ENCODE measurements around the gene LRRC8A. TPM values are rescaled to one million over a fixed set of nuclear protein-coding genes. Genes with fewer than 3 reads are reported as not detected.

Gene LRRC8A
- total and polyA plus RNA-seq, 2 experiments from 2014 or later = 37.3 to 80.5 TPM

DNA sequence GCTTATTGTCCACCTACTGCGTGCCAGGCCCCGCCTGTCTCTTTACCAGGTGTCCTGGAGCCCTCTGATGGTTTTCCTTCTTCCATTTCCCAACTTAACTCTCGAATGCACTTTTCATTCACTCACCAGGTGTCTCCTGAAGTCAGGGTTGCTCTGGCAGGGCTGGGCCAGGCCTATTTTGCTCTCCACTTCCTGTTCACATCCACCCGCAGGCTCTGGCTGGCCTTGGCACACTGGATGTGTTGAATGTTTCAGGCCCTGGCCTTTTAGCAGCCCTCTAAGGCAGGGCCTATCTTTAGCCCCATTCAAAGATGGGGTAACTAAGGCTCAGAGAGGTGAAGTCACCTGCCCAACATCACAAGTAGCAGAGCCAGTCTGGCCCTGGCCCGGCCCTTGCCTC lies 16.4 kb downstream of the LRRC8A start:
- Histone ChIP-seq H3K9me2 (ENCODE audit: insufficient read depth) (no peaks in the 10 kb centered on the region), H2AFZ (no peak overlapping the region), H3K79me2 (replicated peaks; ENCODE audit: insufficient read depth) (peaks cover 49% of the 10 kb centered on the region), H4K20me1 (replicated peaks; ENCODE audit: insufficient read depth) (peaks cover 33% of the 10 kb centered on the region), H3K27me3 (ENCODE audit: insufficient read depth) (no peaks in the 10 kb centered on the region), H3K4me3 (no peak overlapping the region), H3K4me1 (ENCODE audit: insufficient read depth) (peaks cover 11% of the 10 kb centered on the region; the same call in 1 of the 2 replicates), H3K27ac (ENCODE audit: low read depth) (no peak overlapping the region), H3F3A (replicated peaks; ENCODE audit: low read depth) (0 out of 2 replicates have a peak, but pooled peaks cover 3% of the 10 kb centered on the region), H3K4me2 (no peak overlapping the region), H3K36me3 (ENCODE audit: insufficient read depth) (peaks cover 11% of the 10 kb centered on the region)
- Mint-ChIP-seq H3K9me3 (no peaks in the 10 kb centered on the region), H3K36me3 (ENCODE audit: low read depth) (peaks cover 42% of the 10 kb centered on the region), H3K27me3 (ENCODE audit: insufficient read depth, low read depth, poor library complexity) (peaks cover 5% of the 10 kb centered on the region), H3K27ac (peak overlapping the region; percentile 91), H3K4me3 (no peak overlapping the region), H3K4me1 (peaks cover 32% of the 10 kb centered on the region)
- DNase-seq (ENCODE audit: low spot score) = no peak
- no peak for ATAC-seq
- TF ChIP-seq, protein P1, sequence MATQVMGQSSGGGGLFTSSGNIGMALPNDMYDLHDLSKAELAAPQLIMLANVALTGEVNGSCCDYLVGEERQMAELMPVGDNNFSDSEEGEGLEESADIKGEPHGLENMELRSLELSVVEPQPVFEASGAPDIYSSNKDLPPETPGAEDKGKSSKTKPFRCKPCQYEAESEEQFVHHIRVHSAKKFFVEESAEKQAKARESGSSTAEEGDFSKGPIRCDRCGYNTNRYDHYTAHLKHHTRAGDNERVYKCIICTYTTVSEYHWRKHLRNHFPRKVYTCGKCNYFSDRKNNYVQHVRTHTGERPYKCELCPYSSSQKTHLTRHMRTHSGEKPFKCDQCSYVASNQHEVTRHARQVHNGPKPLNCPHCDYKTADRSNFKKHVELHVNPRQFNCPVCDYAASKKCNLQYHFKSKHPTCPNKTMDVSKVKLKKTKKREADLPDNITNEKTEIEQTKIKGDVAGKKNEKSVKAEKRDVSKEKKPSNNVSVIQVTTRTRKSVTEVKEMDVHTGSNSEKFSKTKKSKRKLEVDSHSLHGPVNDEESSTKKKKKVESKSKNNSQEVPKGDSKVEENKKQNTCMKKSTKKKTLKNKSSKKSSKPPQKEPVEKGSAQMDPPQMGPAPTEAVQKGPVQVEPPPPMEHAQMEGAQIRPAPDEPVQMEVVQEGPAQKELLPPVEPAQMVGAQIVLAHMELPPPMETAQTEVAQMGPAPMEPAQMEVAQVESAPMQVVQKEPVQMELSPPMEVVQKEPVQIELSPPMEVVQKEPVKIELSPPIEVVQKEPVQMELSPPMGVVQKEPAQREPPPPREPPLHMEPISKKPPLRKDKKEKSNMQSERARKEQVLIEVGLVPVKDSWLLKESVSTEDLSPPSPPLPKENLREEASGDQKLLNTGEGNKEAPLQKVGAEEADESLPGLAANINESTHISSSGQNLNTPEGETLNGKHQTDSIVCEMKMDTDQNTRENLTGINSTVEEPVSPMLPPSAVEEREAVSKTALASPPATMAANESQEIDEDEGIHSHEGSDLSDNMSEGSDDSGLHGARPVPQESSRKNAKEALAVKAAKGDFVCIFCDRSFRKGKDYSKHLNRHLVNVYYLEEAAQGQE (IDR thresholded peaks at IDR 0.05; ENCODE audit: unreplicated experiment) = no peak
- TF ChIP-seq EZH2phosphoT487 (IDR thresholded peaks at IDR 0.05; ENCODE audit: unreplicated experiment) (no peak), ZNF331 (CRISPR knock-in tag; IDR thresholded peaks at IDR 0.05; ENCODE audit: low read depth) (no peak), ZNF114 (CRISPR knock-in tag; IDR thresholded peaks at IDR 0.05) (no peak), CREB1 (CRISPR knock-in tag; IDR thresholded peaks at IDR 0.05; ENCODE audit: low read depth) (no peak), POLR2AphosphoS5 (IDR thresholded peaks at IDR 0.05; ENCODE audit: low read depth) (no peak), JUNB (IDR thresholded peaks at IDR 0.05; ENCODE audit: unreplicated experiment) (no peak), NANOG (IDR thresholded peaks at IDR 0.05; ENCODE audit: borderline replicate concordance) (no peak), STAT1 (IDR thresholded peaks at IDR 0.05; ENCODE audit: unreplicated experiment) (no peak), EZH2 (IDR thresholded peaks at IDR 0.05; ENCODE audit: low read depth, unreplicated experiment) (no peak)
- TF ChIP-seq, protein P2, sequence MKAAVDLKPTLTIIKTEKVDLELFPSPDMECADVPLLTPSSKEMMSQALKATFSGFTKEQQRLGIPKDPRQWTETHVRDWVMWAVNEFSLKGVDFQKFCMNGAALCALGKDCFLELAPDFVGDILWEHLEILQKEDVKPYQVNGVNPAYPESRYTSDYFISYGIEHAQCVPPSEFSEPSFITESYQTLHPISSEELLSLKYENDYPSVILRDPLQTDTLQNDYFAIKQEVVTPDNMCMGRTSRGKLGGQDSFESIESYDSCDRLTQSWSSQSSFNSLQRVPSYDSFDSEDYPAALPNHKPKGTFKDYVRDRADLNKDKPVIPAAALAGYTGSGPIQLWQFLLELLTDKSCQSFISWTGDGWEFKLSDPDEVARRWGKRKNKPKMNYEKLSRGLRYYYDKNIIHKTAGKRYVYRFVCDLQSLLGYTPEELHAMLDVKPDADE (IDR thresholded peaks at IDR 0.05) = no peak
- TF ChIP-seq, protein P3, sequence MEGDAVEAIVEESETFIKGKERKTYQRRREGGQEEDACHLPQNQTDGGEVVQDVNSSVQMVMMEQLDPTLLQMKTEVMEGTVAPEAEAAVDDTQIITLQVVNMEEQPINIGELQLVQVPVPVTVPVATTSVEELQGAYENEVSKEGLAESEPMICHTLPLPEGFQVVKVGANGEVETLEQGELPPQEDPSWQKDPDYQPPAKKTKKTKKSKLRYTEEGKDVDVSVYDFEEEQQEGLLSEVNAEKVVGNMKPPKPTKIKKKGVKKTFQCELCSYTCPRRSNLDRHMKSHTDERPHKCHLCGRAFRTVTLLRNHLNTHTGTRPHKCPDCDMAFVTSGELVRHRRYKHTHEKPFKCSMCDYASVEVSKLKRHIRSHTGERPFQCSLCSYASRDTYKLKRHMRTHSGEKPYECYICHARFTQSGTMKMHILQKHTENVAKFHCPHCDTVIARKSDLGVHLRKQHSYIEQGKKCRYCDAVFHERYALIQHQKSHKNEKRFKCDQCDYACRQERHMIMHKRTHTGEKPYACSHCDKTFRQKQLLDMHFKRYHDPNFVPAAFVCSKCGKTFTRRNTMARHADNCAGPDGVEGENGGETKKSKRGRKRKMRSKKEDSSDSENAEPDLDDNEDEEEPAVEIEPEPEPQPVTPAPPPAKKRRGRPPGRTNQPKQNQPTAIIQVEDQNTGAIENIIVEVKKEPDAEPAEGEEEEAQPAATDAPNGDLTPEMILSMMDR (conservative IDR thresholded peaks at IDR 0.05; ENCODE audit: low read depth in 2 of 2) = no peak
- TF ChIP-seq, protein P4, sequence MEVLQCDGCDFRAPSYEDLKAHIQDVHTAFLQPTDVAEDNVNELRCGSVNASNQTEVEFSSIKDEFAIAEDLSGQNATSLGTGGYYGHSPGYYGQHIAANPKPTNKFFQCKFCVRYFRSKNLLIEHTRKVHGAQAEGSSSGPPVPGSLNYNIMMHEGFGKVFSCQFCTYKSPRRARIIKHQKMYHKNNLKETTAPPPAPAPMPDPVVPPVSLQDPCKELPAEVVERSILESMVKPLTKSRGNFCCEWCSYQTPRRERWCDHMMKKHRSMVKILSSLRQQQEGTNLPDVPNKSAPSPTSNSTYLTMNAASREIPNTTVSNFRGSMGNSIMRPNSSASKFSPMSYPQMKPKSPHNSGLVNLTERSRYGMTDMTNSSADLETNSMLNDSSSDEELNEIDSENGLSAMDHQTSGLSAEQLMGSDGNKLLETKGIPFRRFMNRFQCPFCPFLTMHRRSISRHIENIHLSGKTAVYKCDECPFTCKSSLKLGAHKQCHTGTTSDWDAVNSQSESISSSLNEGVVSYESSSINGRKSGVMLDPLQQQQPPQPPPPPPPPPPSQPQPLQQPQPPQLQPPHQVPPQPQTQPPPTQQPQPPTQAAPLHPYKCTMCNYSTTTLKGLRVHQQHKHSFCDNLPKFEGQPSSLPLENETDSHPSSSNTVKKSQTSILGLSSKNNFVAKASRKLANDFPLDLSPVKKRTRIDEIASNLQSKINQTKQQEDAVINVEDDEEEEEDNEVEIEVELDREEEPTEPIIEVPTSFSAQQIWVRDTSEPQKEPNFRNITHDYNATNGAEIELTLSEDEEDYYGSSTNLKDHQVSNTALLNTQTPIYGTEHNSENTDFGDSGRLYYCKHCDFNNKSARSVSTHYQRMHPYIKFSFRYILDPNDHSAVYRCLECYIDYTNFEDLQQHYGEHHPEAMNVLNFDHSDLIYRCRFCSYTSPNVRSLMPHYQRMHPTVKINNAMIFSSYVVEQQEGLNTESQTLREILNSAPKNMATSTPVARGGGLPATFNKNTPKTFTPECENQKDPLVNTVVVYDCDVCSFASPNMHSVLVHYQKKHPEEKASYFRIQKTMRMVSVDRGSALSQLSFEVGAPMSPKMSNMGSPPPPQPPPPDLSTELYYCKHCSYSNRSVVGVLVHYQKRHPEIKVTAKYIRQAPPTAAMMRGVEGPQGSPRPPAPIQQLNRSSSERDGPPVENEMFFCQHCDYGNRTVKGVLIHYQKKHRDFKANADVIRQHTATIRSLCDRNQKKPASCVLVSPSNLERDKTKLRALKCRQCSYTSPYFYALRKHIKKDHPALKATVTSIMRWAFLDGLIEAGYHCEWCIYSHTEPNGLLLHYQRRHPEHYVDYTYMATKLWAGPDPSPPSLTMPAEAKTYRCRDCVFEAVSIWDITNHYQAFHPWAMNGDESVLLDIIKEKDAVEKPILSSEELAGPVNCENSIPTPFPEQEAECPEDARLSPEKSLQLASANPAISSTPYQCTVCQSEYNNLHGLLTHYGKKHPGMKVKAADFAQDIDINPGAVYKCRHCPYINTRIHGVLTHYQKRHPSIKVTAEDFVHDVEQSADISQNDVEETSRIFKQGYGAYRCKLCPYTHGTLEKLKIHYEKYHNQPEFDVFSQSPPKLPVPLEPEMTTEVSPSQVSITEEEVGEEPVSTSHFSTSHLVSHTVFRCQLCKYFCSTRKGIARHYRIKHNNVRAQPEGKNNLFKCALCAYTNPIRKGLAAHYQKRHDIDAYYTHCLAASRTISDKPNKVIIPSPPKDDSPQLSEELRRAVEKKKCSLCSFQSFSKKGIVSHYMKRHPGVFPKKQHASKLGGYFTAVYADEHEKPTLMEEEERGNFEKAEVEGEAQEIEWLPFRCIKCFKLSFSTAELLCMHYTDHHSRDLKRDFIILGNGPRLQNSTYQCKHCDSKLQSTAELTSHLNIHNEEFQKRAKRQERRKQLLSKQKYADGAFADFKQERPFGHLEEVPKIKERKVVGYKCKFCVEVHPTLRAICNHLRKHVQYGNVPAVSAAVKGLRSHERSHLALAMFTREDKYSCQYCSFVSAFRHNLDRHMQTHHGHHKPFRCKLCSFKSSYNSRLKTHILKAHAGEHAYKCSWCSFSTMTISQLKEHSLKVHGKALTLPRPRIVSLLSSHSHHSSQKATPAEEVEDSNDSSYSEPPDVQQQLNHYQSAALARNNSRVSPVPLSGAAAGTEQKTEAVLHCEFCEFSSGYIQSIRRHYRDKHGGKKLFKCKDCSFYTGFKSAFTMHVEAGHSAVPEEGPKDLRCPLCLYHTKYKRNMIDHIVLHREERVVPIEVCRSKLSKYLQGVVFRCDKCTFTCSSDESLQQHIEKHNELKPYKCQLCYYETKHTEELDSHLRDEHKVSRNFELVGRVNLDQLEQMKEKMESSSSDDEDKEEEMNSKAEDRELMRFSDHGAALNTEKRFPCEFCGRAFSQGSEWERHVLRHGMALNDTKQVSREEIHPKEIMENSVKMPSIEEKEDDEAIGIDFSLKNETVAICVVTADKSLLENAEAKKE (CRISPR knock-in tag; IDR thresholded peaks at IDR 0.05) = no peak
